Lower lobe of right lung (tissue), 2 donors: Measurements from ENCODE around the gene PPP1R9A. TPM values are rescaled to one million over a fixed set of nuclear protein-coding genes. Genes with fewer than 3 reads are reported as not detected.

ENCODE experiments used
- ATAC-seq, 2 donors: fragments of 200-7000 bp; cut with Tn5 transposase; one replicate each; pipeline ENCODE4 v1.9.1; 2020 to 2022; ENCODE audit warnings: mild to moderate bottlenecking in 2 of 2, moderate library complexity in 2 of 2
- DNase-seq: peaks from one replicate; pipeline ENCODE4 v3.0.0-alpha.2; 2020
- H3K27ac ChIP-seq: fragments of 200-600 bp; one replicate; pipeline ENCODE4 v1.8.0; 2022
- H3K27me3 ChIP-seq: fragments of 200-600 bp; one replicate; pipeline ENCODE4 v1.8.0; 2022; ENCODE audit warnings: low read depth
- H3K36me3 ChIP-seq: fragments of 200-600 bp; one replicate; pipeline ENCODE4 v1.8.0; 2022; ENCODE audit warnings: mild to moderate bottlenecking
- H3K4me1 ChIP-seq: fragments of 200-600 bp; one replicate; pipeline ENCODE4 v1.8.0; 2022
- H3K4me3 ChIP-seq: fragments of 200-600 bp; one replicate; pipeline ENCODE4 v1.8.0; 2022; ENCODE audit warnings: mild to moderate bottlenecking
- H3K9me3 ChIP-seq: fragments of 200-600 bp; one replicate; pipeline ENCODE4 v1.8.0; 2022
- intact Hi-C: fragments of 100-400 bp; cut with DNase I; formaldehyde crosslinking; loops from one replicate; pipeline ENCODE4 v1.11.0; 2022
- total RNA-seq: library from RNA; stranded (reverse); fragmentation: NEBNext Ultra II Directional; extraction: Animal tissue kit (Norgen Biotek cat#: 25700); gene quantifications from one replicate; pipeline ENCODE4 v1.2.1, GENCODE V29; 2021
- TF ChIP-seq, protein P1 (sequence below): fragments of 200-600 bp; IDR thresholded peaks from one replicate; pipeline ENCODE4 v1.8.0; 2022; ENCODE audit warnings: antibody characterized with exemption, mild to moderate bottlenecking
- donor health status: DM: no; HTN: yes; CAD: no; lungs with severe emphysema.

The PPP1R9A gene
- total RNA-seq, 1 donor from 2014 or later = 28.9 TPM

DNA sequence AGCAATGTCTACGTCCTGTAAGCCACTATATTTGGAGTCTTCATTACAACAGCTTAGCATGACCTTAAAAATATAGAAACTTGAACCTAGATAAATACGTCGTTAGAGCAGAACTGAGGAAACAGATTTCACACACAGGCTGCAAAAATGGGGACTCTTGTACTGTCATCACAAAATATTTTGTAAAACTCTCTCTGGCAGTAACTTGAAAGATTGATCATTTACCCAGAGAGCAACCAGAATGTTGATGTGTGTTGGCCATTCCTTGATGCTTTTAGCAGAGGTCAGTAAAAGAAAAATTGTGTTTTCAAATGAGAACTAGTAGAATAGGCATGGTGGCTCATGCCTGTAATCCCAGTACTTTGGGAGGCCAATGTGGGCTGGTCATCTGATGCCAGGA, 431.4 kb downstream of the PPP1R9A start:
- TF ChIP-seq, protein P1, sequence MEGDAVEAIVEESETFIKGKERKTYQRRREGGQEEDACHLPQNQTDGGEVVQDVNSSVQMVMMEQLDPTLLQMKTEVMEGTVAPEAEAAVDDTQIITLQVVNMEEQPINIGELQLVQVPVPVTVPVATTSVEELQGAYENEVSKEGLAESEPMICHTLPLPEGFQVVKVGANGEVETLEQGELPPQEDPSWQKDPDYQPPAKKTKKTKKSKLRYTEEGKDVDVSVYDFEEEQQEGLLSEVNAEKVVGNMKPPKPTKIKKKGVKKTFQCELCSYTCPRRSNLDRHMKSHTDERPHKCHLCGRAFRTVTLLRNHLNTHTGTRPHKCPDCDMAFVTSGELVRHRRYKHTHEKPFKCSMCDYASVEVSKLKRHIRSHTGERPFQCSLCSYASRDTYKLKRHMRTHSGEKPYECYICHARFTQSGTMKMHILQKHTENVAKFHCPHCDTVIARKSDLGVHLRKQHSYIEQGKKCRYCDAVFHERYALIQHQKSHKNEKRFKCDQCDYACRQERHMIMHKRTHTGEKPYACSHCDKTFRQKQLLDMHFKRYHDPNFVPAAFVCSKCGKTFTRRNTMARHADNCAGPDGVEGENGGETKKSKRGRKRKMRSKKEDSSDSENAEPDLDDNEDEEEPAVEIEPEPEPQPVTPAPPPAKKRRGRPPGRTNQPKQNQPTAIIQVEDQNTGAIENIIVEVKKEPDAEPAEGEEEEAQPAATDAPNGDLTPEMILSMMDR = no peak
- DNase-seq (no peak), ATAC-seq (no peak)
- no peaks in the 10 kb centered on the region for H3K36me3 ChIP-seq
- intact Hi-C loops = no loop called here
- H3K9me3 ChIP-seq = no peaks in the 10 kb centered on the region
- H3K27ac ChIP-seq = no peak overlapping the region
- H3K4me3 ChIP-seq = no peak overlapping the region
- no peaks in the 10 kb centered on the region for H3K27me3 ChIP-seq
- no peaks in the 10 kb centered on the region for H3K4me1 ChIP-seq

DNA sequence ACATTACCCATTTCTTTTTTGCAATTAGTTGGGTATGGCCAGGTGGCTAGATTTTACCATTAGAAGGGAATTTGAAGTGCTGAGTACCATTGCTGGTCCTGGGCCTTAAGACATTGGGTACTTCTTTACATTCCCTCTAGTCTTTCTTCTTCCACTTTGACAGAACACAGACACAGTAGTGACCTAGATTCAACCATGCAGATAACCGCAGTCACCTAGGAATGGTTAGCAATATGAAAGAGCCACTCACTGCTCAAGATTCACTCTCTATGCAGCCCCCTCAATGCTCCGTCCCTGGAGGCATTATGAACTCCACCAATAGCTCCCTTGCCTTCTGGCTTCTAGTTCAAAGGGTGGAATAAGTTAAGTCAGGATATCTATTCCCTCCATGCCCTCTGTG, 433.1 kb downstream of the PPP1R9A start:
- no peaks in the 10 kb centered on the region for H3K36me3 ChIP-seq

DNA sequence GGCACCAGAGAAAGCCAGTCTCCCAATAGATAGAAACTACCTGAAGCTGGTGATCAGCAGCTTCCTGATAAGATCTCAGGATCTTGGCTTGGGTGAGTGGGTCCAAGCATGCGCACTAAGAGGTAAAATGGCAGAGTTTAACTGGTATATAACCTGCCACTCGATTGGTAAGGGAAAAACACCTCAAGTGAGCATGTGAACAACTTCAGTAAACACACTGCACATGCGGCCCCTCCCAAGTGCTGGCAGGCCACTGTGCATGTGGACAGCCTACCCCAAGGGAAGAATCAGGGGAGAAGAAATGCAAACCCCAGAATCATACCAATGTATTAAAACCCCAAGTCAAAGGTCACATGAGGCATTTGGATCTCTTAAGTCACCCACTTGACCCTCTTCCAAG, 434.6 kb downstream of the PPP1R9A start:
- Histone ChIP-seq H3K36me3 (no peaks in the 10 kb centered on the region), H3K27me3 (no peaks in the 10 kb centered on the region), H3K9me3 (no peaks in the 10 kb centered on the region), H3K27ac (no peak overlapping the region), H3K4me3 (no peak overlapping the region), H3K4me1 (no peaks in the 10 kb centered on the region)
- ATAC-seq (peak; percentile 69 to 77), DNase-seq (peak; percentile 50)
- TF ChIP-seq, protein P1 = no peak
- intact Hi-C loops = no loop called here

More for the DNA sequence above, 433.1 kb downstream of the PPP1R9A start:
- TF ChIP-seq, protein P1 = no peak
- intact Hi-C loops = no loop called here
- no peak overlapping the region for H3K27ac ChIP-seq
- ATAC-seq (no peak), DNase-seq (no peak)
- H3K9me3 ChIP-seq = no peaks in the 10 kb centered on the region
- H3K4me3 ChIP-seq = no peak overlapping the region
- H3K27me3 ChIP-seq = no peaks in the 10 kb centered on the region
- no peaks in the 10 kb centered on the region for H3K4me1 ChIP-seq

DNA sequence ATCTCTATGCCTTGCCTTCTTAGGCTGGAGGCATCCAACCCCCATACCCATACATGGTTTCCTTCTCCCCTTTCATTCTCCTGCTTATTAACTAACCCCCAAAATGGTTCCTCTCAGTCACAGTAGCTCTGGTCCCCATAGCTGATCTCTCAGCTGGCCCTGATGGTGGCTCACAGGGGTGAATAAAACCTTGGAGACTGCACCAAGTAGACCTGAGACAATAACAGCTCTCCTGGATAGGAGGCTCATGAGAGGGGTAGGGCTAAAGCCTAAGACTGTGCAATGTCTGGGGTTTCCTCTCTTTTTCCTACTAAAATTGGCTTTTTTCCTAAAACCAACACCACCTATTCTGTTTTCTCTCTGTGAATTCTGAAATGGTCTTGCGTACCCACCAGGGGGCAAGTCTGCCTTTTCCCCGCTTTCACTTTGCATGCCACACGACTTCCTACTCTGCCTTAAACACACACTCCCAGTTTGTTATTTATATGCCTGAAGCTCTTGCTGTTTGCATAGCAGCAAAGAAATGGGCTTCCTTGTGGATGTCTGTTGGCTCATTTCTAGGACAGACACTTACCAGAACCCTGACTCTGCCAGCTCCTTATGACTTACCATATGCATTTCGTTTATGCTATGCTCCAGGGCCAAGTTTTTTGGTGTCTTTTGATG, 435.4 kb downstream of the PPP1R9A start:
- peak; percentile 20 to 49 for ATAC-seq
- no peaks in the 10 kb centered on the region for H3K4me1 ChIP-seq
- no peak overlapping the region for H3K27ac ChIP-seq
- no peak overlapping the region for H3K4me3 ChIP-seq
- H3K27me3 ChIP-seq = no peaks in the 10 kb centered on the region
- H3K36me3 ChIP-seq = no peaks in the 10 kb centered on the region
- H3K9me3 ChIP-seq = no peaks in the 10 kb centered on the region
- intact Hi-C loops = no loop called here
- TF ChIP-seq, protein P1 = no peak
- DNase-seq = no peak
